ENCODE measurements around the gene UMAD1.

- TF ChIP-seq POLR2A (IDR thresholded peaks at IDR 0.05; ENCODE audit: low read length): no peak
- no peak for TF ChIP-seq GATA1 (IDR thresholded peaks at IDR 0.05; ENCODE audit: low read depth, low read length)
Measured at GRCh38 chr7:7914547-7914946, 274.0 kb downstream of the UMAD1 start.
